Activated CD8-positive, alpha-beta memory T cell treated with anti-CD3 and anti-CD28 coated beads for 24 hours (primary cell): ENCODE results near the gene OXSM.

ENCODE experiments used
- DNase-seq: peaks from one replicate; pipeline ENCODE4 v3.0.0-alpha.2; 2020

Gene OXSM

DNA sequence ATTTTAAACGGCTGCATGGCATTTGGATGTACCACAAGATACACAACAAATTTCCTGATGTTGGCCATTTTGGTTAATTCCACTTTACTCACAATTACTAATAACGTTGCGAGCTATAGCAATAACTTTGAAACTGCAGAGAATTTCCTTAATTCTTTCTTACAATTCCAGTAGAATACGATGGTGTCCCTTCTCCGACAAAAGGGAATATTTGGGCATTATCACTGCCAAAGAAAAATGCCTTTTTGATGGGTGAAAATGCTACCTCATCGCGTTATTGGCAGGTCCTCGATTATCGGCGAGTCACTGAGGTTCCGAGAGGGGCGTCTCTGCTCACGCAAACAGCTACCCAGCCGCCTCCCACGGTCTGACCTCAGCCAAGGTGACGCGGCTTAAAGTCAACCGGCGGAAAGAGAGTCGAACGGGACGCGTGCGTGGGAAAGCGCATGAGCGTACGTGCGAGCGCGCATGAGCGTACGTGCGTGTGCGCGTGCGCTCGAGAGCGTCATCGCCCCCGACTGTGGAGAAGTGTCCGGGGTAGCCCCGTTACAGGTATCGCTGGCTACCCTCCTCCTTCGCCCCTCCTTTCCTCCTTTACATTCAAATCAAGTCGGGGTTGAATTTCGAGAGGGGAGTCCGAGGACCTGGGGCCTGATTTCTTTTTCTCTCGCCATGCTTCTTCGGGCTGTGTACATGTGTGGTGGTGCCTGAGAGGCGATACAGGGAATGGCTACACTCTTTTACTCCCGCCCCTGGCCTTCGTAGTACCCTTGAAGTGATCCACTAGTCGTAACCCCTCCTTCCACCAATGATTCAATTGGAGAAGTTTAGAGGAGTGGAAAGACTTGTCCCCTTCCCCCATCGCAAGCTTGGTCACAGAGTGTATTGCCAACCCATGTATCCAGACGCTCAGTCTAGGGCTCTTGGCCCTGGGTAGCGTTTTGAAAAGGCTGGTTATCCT is at the start of gene OXSM:
Gene OXSM, plus strand, starts transcription at position 495 of the 961 bp plus-strand sequence. CDS start 931 bp downstream, outside the sequence.
- DNase-seq = peak; percentile 92

DNA sequence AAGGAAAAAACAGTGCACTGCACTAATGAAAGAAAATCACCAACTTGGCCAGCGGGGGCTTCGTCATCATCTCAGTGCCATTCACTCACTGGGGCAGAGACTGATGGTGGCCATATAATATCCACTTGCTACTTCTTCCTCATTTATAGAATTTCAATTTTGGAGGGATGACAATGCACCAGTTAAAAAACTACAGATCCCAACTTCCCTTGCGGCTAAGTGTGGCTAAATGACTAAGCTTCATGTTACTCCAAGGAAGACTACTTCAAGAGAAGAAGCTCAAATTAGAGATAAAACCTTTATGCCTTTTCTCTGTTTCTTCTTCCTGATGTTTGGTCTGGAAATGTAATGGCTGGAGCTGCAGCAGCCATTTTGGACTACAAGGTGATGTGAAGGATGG is 45.4 kb upstream of the OXSM start:
- no peak for DNase-seq

DNA sequence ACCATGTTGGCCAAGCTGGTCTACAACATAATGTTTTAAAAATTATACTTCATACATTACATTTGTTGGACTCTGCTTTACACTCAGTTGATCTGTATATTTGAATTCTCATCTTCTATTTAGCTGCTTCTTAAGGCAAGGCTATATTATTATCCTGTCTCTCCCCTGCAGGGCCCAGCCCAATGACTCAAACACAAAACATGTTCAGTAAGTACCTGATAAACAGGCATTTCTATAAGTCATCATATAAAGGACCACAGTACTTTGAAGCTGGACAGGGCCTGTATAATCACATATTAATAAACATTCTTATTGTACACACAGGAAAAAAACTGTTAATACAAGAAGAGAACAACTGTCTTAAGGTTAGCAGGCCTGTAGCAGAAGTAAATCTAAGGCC is 42.9 kb upstream of the OXSM start:
- DNase-seq = no peak

DNA sequence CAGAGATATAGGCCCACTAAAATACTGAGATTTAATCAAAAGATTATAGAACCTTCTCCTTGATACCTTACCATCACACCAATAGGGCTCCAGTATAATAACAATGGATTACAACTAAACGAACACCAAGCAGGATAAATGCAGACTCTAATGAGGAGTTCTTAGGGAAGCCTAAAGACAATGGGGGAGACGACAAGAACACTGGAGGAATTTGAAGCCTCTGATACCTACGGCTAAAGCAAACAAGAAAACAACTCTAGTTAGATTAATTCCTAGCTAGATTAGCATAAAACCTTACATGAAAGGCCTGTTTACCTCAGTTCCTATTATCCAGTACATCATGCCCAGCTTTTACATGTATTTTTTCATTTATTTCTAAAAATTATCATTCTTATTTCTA is 41.7 kb upstream of the OXSM start:
- no peak for DNase-seq

DNA sequence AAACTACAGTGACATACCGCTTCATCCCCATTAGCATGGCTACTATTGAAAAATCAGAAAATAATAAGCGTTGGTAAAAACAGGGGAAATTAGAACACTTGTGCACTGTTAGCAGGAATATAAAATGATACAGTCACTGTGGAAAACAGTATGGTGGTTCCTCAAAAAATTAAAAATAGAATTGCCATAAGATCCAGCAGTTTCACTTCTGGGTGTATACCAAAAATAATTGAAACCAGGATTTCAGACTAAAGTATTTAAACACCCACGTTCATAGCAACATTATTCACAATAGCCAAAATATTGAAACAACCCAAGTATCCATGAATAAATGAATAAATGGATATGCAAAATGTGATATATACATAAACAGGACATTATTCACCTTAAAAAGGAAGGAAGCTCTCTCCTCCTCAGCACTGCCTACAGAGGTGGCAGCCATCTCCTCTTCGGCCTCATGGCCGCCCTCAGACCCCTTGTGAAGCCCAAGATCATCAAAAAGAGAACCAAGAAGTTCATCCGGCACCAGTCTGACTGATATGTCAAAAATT is 40.8 kb upstream of the OXSM start:
- DNase-seq = no peak

DNA sequence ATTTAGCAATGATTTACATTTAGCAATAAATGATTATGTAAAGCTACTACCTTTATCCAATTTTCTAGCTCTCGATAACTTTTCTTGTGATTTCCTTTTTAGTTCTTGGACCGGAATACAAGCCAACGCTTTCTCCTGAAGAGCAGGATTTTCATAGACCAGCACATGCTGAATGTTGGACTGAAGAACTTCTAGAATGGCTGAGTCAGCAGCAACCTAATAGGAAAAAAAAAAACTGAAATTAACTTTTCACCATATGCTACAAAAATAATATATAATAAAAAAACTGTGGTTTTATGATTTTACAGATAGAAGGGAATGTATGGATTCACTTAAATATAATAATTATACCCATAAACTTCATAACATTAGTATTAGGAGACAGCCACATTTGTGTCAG is 38.8 kb upstream of the OXSM start:
- DNase-seq = no peak

DNA sequence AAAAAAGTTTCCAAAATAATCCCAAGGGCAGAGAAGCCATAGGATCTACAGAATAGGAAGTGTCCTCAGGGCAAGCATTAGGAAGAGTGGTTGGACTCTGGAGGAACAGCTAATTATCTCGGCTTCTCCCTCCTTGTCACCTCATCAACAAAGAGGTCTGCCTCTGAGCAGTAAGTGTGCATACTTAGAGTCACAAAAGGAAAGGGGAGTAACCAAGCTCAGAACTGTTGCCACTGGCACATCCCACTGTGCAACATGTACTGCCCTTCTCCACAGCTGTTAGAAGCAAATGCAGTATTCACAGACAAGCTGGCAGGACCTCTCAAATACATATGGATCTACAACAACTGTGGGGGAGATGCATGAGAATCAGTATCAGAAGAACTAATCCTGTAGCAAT is 38.2 kb upstream of the OXSM start:
- DNase-seq = no peak

DNA sequence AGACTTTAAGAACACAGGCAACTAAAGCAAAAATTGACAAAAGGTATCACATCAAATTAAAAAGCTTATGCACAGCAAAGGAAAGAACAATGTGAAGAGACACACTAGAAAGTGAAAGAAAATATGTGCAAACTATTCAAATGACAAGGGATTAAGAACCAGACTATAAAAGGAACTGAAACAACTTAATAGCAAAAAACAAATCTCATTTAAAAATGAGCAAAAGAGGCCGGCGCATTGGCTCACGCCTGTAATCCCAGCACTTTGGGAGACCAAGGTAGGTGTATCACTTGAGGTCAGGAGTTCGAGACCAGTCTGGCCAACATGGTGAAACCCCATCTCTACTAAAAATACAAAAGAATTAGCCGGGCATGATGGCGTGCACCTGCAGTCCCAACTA is 21.0 kb upstream of the OXSM start:
- DNase-seq = no peak

DNA sequence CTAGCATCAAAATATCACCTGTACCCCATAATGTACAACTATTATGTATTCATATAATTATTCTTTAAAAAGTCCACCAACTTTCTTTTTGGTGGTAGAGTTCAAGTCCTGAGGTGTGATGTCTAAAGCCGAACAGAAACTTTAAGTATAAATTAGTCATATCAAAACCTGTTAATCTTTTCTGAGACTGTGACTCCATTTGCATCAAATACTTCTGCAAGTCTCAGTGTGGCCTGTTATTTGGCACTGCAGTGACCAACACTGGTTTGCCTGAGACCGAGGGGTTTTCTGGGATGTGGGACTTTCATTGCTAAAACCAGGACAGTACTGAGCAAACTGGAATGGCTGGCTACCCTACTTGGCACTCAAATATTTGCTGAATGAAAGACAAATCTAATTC is 14.0 kb upstream of the OXSM start:
- no peak for DNase-seq

DNA sequence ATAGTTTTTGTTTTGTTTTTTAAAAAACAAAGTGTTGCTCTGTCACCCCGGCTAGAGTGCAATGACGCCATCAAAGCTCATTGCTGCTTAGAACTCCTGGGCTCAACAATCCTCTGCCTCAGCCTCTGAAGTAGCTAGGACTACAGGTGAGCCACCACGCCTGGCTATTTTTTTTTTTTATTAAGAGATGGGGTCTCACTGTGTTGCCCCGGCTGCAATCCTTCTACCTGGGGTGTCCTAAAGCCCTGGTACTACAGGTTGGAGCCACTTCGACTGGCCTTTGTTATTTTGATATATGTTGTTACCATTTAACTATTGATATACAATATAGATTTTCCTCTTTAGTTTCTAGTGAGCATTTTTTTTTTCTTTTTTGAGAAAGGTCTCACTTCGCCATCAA is 9.3 kb upstream of the OXSM start:
- no peak for DNase-seq

DNA sequence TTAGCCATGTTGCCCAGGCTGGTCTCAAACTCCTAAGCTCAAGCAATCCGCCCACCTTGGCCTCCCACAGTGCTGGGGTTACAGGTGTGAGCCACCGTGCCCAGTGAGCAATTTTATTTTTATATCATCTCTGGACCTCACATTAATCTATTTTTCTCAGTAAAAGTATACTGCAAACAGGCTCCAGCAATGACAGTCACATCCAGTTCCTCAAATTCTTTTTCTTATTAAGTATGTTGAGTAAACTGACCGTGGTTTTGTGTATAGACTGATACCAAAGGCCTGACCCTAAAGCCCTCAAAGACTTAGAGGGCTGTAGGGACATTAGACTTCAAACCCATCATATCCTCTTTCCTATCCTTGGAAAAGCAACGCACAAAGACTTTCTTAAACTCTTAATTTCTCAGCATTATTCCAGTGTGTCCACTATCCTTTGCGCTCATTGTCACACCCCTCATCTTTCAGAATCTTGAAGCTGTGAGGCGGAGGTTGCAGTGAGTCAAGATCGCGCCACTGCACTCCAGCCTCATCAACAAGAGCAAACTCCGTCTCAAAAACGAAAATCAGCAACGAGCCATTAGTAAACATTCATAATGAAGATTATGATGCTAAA is 8.6 kb upstream of the OXSM start:
- DNase-seq = no peak

DNA sequence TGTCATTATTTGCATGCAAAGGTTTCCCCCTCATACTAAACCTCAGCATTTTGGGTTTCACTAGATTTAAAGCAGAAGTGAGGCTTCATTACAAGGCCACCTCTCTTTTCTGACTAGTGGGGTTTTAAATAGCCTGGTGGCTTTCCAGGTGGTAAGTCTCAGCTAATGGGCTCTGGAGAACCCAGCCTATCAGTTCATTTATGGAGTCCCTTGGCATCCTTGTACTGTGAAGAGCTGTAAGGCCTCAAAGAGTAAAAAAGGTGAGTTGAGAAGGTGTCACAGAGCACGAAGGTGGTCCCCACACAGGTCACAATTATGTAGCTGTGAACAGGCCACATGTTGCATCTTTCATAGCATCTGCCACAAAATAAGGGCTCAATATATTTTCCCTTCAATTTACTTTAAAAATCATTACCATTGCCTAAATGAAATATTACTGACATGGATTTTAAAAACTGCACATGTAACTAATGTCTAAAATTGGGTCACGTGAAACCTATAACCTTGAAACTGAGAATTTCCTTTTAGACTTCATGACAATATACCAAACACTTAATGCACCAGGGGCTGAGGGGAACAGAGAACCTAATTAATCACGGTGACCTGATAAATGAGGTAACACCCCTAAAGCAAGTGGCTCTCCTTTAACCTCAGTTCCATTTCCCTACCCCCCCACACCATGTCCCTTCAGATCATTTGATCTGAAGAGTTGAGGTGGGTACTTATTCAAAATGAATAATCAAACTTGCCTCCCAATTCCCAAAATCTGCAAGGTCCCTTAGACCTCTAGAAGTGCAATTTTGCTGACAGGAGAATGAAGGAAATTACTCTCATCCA is 7.9 kb upstream of the OXSM start:
- no peak for DNase-seq

DNA sequence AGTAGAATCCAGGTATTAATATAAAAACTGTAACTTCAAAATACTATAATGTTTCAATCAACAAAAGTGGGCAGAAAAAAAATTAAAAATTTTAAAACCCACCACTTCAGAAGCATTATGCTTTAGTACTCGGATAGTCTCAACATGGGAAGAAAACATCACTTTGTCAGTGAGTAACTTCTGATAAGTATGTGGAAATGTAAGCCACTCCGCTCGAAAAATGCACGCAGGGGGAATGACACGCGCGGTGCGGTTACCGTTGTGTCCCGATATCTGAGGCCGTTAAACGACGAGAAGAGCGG is 7.3 kb upstream of the OXSM start:
- no peak for DNase-seq

DNA sequence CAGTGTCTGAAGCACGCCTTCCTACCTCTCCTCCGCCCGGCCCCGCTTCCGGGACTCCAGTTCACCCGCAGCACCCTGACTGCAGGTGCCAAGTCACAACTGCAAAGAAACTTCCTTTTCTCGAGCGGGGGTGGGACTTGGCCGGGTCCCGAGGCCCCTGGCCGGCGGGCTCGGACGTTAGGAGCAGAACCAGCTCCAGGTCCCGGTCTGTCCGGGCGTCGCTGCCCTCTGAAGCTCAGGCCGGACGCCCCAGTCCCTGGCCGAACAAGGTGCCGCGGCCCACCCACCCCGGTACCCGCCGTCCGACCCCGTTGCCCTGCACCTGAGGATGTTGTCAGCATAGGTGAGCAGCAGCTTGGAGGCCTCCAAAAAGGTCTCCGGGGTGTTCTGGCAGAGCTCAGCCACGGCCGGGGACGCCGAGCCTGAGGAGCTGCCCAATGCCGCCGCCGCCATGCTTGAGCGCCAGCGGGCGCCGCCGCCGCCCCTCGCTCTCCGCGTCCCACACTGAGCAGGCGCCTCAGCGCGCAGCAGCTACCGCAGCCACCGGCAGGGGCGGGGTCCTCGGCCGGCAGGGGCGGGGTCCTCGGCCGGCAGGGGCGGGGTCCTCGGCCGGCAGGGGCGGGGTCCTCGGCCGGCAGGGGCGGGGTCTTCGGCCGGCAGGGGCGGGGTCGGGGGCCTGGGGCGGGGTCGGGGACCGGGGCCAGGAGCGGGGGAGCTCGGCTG is 6.8 kb upstream of the OXSM start, which contains the start of gene NGLY1:
Gene NGLY1, minus strand, starts transcription at position 506 of the 723 bp plus-strand sequence. Its CDS starts 53 bp downstream, at position 453.
- DNase-seq = peak; percentile 93

DNA sequence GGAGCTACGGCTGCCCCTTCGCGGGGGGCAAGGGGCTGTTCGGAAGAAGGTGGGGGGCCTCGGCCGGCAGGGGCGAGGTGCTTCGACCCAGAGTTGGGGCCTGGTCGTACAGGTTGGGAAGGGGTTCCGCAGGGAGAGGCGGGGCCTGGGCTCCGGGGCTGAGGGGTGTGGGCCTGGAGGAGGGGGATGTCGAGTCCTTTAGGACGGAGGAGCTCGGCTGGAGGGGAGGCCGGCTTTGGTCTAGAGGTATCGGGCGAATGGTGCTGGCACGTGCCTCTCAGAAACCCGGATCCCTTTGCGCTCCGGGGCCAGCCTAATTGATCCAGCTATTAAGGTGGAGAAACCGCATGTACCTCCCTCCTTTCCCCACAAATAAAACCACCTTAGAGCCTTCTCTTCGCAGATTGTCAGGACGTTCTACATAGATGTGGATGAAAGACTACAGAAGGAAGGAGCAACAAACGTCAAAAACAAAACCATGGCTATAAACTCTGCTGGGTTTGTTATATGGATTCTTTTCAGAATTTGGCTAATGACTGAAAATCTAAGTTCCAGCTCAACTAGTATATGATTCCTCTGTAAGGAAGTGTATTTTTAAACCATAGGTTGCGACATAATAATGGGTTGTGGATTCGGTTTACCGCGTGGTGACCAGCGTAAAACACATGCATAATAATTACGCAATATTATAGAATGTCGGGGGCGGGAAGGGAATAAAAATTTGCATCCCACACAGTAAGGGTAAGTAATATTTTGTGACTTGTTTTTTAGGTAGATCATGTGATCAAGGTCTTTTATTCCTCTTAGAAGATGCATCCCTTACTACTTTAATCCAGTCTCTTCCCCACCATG is 6.0 kb upstream of the OXSM start:
- no peak for DNase-seq

DNA sequence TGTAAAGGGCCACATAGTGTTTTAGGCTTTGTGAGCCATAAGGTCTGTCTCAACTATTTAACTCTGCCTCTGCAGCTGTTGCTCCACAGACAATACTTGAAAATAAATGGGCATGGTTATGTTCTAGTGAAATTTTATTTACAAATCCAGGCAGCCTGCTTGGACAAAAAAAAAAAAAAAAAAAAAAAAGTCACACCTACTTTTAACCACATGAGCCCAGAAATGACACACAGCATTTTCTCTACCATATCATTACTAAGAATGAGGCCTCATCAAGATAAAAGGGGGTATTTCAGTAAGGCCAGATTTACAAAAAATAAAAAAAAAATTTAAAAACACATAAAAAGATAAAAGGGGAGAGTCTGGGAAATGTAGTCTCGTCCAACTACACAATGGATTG is 4.9 kb upstream of the OXSM start:
- DNase-seq = no peak

DNA sequence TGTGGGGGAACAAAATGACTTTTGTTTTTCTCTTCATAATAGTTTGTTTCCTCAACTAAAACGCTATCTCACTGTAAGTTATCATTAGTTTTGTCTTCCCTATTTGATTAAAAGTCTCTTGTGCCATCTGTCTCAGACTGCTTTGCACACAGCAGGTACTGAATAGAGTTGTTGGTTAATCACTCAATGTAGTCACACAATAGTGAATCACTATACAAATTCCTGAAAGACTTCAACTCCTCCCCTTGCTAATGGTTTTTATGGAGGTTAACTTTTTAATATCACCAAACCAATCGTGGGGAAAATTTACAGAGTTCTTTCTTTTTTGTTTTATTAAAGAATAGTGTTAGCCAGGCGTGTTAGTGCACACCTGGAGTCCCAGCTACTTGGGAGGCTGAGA is 4.1 kb upstream of the OXSM start:
- DNase-seq = no peak

DNA sequence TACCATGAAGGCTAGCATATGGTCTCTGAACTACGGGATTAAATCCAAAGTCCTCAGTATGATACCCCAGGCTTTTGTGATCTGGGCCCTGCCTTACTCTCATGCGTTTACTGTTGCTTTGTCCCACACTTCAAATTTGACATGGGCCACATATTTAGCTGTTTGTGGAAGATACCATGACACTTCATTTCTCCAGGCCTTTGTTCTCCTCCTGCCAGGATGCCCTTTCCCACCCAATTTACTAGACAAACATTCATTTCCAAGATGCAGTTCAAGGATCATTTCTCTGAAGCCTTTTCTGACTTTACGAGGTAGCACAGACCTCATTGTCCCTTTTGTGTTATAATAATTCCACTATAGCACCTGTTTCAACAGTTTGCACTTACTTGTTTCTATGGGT is 2.2 kb upstream of the OXSM start:
- no peak for DNase-seq

DNA sequence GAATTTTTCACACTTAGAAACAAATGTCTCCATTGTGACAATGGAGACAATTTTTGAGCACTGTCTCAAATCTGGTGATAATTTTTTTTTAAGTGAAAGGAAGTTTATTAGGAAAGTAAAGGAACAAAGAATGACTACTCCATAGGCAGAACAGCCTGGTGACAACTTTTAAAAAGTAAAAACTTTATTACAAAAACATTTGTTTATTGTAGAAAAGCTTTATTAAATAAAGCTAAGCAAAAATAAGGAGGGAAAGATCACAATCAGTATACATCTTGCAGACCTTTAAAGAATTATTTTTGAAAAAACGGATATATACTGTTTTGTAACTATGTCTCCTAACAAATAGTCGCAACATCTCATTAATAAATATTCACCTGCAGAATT is 688 bp upstream of the OXSM start:
- DNase-seq = no peak

DNA sequence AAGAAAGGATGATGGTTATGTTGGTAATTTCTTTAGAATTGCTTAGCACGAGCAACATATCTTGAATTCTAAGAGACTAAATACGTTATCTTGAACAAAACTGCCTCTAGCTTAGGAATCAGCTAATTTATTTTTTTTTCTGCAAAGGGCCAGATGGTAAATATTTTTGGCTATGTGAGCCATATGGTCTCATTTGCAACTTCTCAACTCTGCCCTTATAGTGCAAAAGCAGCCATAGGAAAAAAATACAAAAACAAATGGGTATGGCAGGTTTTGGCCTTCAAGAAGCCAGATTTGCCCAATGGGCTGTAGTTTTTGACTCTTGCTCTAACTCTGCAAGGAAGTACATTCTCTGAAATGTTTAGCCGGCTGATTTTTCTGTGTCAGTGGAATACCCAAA is 11.9 kb downstream of the OXSM start:
- DNase-seq = no peak

DNA sequence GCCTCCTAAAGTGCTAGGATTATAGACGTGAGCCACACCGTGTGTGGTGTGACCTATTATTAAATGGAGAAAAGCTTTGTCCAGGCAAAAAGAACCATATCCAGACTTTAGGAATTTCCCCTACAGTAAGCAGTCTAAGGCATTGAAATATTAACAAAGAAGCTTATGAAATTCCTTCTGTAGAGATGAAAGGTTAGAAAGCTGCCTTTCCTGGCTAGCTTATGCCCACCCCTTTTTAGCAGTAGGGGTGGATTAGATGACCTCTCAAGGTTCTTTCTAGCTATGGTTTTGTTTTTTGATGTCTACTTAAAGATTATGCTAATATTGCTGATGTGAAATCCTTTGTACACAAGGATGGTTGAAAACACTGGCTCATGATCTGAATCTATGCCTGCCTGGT is 13.9 kb downstream of the OXSM start:
- DNase-seq = no peak

DNA sequence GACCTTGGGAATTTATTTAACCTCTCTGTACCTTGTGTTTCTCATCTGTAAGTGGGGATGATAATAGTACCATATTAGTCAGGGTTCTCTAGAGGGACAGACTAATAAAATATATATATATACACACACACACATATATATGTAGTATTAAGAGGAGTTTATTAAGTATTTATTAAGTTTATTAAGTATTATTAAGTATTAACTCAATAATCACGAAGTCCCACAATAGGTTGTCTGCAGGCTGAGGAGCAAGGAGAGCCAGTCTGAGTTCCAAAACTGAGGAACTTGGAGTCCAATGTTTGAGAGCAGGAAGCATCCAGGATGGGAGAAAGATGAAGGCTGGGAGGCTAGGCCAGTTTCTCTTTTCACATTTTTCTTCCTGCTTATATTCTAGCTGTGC is 14.8 kb downstream of the OXSM start:
- DNase-seq = no peak
